Lung (tissue), 12 donors: ENCODE results near the gene C1orf210. TPM values are rescaled to one million over a fixed set of nuclear protein-coding genes. Genes with fewer than 3 reads are reported as not detected.

Experiments
- ATAC-seq: fragments of 200-7000 bp; cut with Tn5 transposase; one replicate; pipeline ENCODE4 v1.9.1; 2020; ENCODE audit warnings: moderate number of reproducible peaks; ENCODE audit not compliant: insufficient read depth, low FRiP score
- DNase-seq, 3 donors: peaks; one replicate each; pipeline ENCODE4 v3.0.0-alpha.2; 2013 to 2017
- H3K27ac ChIP-seq, 2 donors: one replicate each; pipeline ENCODE4 v1.5.1; 2013; ENCODE audit warnings: mild to moderate bottlenecking in 2 of 2, moderate library complexity in 2 of 2, control low read depth in 1 of 2, inconsistent platforms in 1 of 2, low read depth in 1 of 2, low read length in 1 of 2
- H3K27me3 ChIP-seq, 3 donors: one replicate each; pipeline ENCODE4 v1.5.1; 2013; ENCODE audit warnings: low read length in 2 of 3; ENCODE audit not compliant: control insufficient read depth in 3 of 3, insufficient read depth in 3 of 3
- H3K36me3 ChIP-seq, 4 donors: one replicate each; pipeline ENCODE4 v1.5.1; 2013; ENCODE audit warnings: low read length in 4 of 4, mild to moderate bottlenecking in 1 of 4, moderate library complexity in 1 of 4; ENCODE audit not compliant: control insufficient read depth in 4 of 4, insufficient read depth in 4 of 4
- H3K4me1 ChIP-seq, 5 donors: one replicate each; pipeline ENCODE4 v1.5.1; 2013; ENCODE audit warnings: low read length in 5 of 5, mild to moderate bottlenecking in 2 of 5, moderate library complexity in 1 of 5; ENCODE audit not compliant: control insufficient read depth in 5 of 5, insufficient read depth in 5 of 5
- H3K4me3 ChIP-seq: one replicate; pipeline ENCODE4 v1.5.1; 2013; ENCODE audit warnings: mild to moderate bottlenecking, control low read depth, moderate library complexity
- H3K9ac ChIP-seq, 2 donors: one replicate each; pipeline ENCODE4 v1.5.1; 2013; ENCODE audit warnings: low read length in 2 of 2, control low read depth in 1 of 2; ENCODE audit not compliant: insufficient read depth in 1 of 2
- H3K9me3 ChIP-seq, 4 donors: one replicate each; pipeline ENCODE4 v1.5.1; 2013; ENCODE audit warnings: low read length in 3 of 4, mild to moderate bottlenecking in 1 of 4, moderate library complexity in 1 of 4; ENCODE audit not compliant: control insufficient read depth in 4 of 4, insufficient read depth in 3 of 4
- WGBS, 2 donors: extraction: QIAGEN DNeasy Blood & Tissue Kit; methylation state at CpG; one replicate each; pipeline ENCODE4 v1.1.7; 2013; 5-methylcytosine and 5-hydroxymethylcytosine counted together
- polyA plus RNA-seq, 2 donors: library from polyadenylated mRNA; stranded (reverse); fragments of 200-250 nt; gene quantifications; one replicate each; pipeline ENCODE4 v1.2.1, GENCODE V29; 2013
- total RNA-seq, 2 donors: library from RNA; depleted of rRNA in 1 of 2; stranded (reverse); fragments of >200 nt in 1 of 2; gene quantifications; one replicate each; pipeline ENCODE4 v1.2.1, GENCODE V29; 2014 to 2021
- TF ChIP-seq, protein P1 (sequence below): IDR thresholded peaks from 2 replicates; pipeline ENCODE4 v1.5.1; 2012; ENCODE audit warnings: mild to moderate bottlenecking; ENCODE audit errors: control extremely low read depth, extremely low read depth
- donor health status: control.
- donor health status: control.
- donor health status: Bipolar disorder and iron deficiency.
- donor health status: healthy.
- donor health status: DM: yes; HTN: yes; CAD: no.

The C1orf210 gene
- total and polyA plus RNA-seq, 4 donors, result 10.4 to 25.9 (median 21.0) TPM

DNA sequence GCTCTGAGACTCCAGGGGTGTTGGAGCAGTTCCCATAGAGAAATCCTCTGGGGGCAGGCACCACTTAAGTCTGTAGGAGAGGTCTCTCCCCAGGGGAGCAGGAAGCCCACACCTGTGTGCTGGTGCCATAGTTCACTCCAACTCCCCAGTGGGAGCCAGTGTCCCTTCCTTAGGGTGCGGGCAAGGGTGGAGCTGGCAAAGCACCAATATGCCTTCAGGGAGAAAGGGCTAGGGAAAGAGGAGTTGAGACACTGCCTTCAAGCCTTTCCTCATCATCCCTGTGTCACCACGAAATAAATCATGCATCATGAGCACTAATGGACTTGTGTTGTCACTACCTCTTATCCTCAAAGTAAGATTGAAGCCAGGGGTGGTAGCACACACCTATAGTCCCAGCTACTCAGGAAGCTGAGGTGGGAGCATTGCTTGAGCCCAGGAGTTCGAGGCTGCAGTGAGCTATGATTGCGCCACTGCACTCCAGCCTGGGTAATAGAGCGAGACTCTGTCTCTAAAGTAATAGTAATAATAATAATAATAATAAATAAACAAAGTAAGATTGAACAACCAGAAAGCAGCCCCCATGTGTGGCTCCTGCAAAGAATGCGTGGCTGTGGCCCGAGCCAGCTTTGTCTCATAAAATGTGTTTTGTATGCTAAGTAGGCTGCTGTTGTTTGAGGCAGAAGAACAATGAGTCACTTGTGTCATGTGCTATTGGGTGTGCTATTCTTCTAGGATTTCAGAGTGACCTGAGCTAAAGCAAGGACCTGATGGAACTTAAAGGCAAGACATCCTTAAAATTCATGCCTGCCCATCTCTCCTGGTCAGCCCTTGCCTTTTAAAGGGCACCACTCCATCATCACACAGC, 8.7 kb upstream of the C1orf210 start:
- ATAC-seq (no peak), DNase-seq (no peak)
- Histone ChIP-seq H3K4me3 (no peak overlapping the region), H3K27me3 (no peaks in the 10 kb centered on the region), H3K4me1 (peaks cover 0 to 14% (median 10%) of the 10 kb centered on the region in 5 donors), H3K9me3 (no peaks in the 10 kb centered on the region), H3K27ac (peak overlapping the region; percentile 26), H3K36me3 (no peaks in the 10 kb centered on the region), H3K9ac (no peak overlapping the region)
- WGBS, 2 donors, result 80 to 83% methylated on average over 7 of the region's 7 CpGs
- TF ChIP-seq, protein P1, sequence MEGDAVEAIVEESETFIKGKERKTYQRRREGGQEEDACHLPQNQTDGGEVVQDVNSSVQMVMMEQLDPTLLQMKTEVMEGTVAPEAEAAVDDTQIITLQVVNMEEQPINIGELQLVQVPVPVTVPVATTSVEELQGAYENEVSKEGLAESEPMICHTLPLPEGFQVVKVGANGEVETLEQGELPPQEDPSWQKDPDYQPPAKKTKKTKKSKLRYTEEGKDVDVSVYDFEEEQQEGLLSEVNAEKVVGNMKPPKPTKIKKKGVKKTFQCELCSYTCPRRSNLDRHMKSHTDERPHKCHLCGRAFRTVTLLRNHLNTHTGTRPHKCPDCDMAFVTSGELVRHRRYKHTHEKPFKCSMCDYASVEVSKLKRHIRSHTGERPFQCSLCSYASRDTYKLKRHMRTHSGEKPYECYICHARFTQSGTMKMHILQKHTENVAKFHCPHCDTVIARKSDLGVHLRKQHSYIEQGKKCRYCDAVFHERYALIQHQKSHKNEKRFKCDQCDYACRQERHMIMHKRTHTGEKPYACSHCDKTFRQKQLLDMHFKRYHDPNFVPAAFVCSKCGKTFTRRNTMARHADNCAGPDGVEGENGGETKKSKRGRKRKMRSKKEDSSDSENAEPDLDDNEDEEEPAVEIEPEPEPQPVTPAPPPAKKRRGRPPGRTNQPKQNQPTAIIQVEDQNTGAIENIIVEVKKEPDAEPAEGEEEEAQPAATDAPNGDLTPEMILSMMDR, result no peak

- Histone ChIP-seq H3K4me1 (peaks cover 0 to 14% (median 10%) of the 10 kb centered on the region in 5 donors), H3K36me3 (no peaks in the 10 kb centered on the region), H3K9me3 (no peaks in the 10 kb centered on the region), H3K27ac (no peak overlapping the region), H3K9ac (no peak overlapping the region), H3K4me3 (no peak overlapping the region), H3K27me3 (no peaks in the 10 kb centered on the region)
- ATAC-seq (no peak), DNase-seq (no peak)
- TF ChIP-seq, protein P1, result no peak
- WGBS, 2 donors, result 88 to 93% methylated on average over 2 of the region's 2 CpGs
These were observed 7.8 kb upstream of the C1orf210 start for GRCh38 chr1:43293176-43293575.

- Histone ChIP-seq H3K9ac (no peak overlapping the region), H3K9me3 (no peaks in the 10 kb centered on the region), H3K36me3 (no peaks in the 10 kb centered on the region), H3K4me1 (peaks cover 0 to 14% (median 10%) of the 10 kb centered on the region in 5 donors), H3K27ac (no peak overlapping the region), H3K27me3 (no peaks in the 10 kb centered on the region), H3K4me3 (no peak overlapping the region)
- TF ChIP-seq, protein P1, result no peak
- ATAC-seq (no peak), DNase-seq (no peak)
- WGBS, 2 donors, result 67 to 72% methylated on average over 5 of the region's 5 CpGs
These were observed 7.3 kb upstream of the C1orf210 start for GRCh38 chr1:43292679-43293078.
